Small intestine (tissue), 7 donors: ENCODE measurements around the gene TTC34. TPM values are rescaled to one million over a fixed set of nuclear protein-coding genes. Genes with fewer than 3 reads are reported as not detected.

ENCODE experiments used
- DNase-seq, 2 donors: peaks; one replicate each; pipeline versions ENCODE4 v3.0.0 to v3.0.0-alpha.2; 2013
- FAIRE-seq: peaks from 2 replicates; lab custom pipeline; 2012; peaks lifted over from hg19 to GRCh38; lab: Jason Lieb, UNC
- H3K27ac ChIP-seq, 3 donors: one replicate each; pipeline ENCODE4 v1.5.1; 2013; ENCODE audit warnings: low read length in 2 of 3, mild to moderate bottlenecking in 2 of 3, control low read depth in 1 of 3, inconsistent platforms in 1 of 3, low read depth in 1 of 3, moderate library complexity in 1 of 3
- H3K27me3 ChIP-seq, 3 donors: one replicate each; pipeline ENCODE4 v1.6.1; 2013; ENCODE audit warnings: low read length in 3 of 3, inconsistent platforms in 1 of 3; ENCODE audit not compliant: control insufficient read depth in 3 of 3, insufficient read depth in 3 of 3
- H3K36me3 ChIP-seq, 3 donors: one replicate each; pipeline ENCODE4 v1.6.1; 2013; ENCODE audit warnings: low read length in 3 of 3, inconsistent platforms in 1 of 3, low read depth in 1 of 3, mild to moderate bottlenecking in 1 of 3, moderate library complexity in 1 of 3; ENCODE audit not compliant: control insufficient read depth in 3 of 3, insufficient read depth in 2 of 3
- H3K4me1 ChIP-seq, 3 donors: one replicate each; pipeline ENCODE4 v1.6.1; 2013; ENCODE audit warnings: low read length in 2 of 3, inconsistent platforms in 1 of 3, low read depth in 1 of 3, mild to moderate bottlenecking in 1 of 3, moderate library complexity in 1 of 3; ENCODE audit not compliant: control insufficient read depth in 3 of 3, insufficient read depth in 2 of 3
- H3K4me3 ChIP-seq, 3 donors: one replicate each; pipeline ENCODE4 v1.5.1; 2013; ENCODE audit warnings: low read length in 3 of 3, control low read depth in 1 of 3, inconsistent platforms in 1 of 3, low read depth in 1 of 3, mild to moderate bottlenecking in 1 of 3, moderate library complexity in 1 of 3
- H3K9me3 ChIP-seq, 2 donors: one replicate each; pipeline ENCODE4 v1.6.1; 2013; ENCODE audit warnings: low read depth in 1 of 2, low read length in 1 of 2; ENCODE audit not compliant: control insufficient read depth in 2 of 2, insufficient read depth in 1 of 2
- WGBS, 3 donors: extraction: QIAGEN DNeasy Blood & Tissue Kit; methylation state at CpG; one replicate each; pipeline ENCODE4 v1.1.7; 2013; 5-methylcytosine and 5-hydroxymethylcytosine counted together
- polyA plus RNA-seq, 4 donors: library from polyadenylated mRNA; stranded (reverse) in 3 of 4; unstranded in 1 of 4; fragments of 200-250 nt in 3 of 4; fragments of 120-200 nt in 1 of 4; gene quantifications; one replicate each; pipeline versions ENCODE4 v1.2.1 to v1.2.3, GENCODE V29; 2013
- donor health status: healthy with polysubstance abuse.
- donor health status: control.
- donor health status: control.
- donor health status: Bipolar disorder and iron deficiency.
- donor health status: healthy.

TTC34 gene
- polyA plus RNA-seq, 4 donors = 0.22 to 1.9 TPM; not detected in 2

DNA sequence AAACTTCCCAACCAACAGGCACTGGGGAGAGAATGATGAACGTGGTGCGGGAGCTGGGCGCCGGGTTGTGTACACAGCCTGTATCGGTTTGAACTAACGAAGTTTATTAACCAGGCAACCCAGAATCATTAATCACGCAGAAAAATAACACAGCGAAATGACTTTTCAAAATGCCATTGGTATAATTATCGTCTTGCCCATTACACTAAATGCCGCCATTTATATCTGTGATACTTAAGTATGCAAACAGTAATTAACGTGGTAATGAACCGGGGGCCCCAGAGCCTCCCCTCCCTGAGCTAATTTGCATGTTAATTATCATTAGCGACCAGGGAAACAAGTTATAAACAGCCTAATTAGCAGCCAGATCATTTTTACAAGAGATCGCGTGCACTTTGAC is 5.1 kb upstream of the TTC34 start:
- WGBS, 3 donors = 13 to 42% (median 28%) methylated on average over 15 of the region's 15 CpGs
- no peak for DNase-seq
- no peak for FAIRE-seq

DNA sequence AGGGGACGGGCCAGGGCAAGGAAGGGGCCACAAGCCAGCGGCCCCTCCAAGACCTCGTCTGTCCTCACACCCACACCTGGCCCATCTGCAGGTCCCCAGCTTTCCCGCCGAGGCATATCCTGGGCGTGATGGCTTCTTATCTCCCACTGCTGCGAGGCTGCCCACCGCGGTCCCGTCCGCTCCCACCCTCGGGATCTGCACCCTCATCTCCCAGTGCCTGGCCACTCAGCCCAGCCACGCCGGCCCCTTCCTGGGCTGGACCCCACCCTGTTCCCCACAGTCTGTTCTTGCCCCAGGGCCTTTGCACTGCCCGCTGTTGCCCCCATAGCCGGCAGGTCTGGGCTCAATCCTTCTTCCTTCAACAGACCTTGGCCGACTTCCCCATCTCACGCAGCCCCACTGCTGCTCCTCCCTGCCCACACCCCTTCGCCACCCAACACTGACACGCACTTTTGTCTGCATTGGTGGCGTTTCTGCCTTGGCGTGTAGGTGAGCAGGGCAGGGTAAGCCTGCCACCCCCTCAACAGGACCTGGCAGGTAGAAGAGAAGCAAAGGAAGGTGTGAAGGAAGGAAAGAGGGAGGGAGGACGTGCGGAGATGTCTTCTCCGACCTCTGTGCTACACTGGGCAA is 4.4 kb upstream of the TTC34 start:
- H3K36me3 ChIP-seq = no peaks in the 10 kb centered on the region
- no peak for FAIRE-seq
- no peak overlapping the region for H3K27ac ChIP-seq
- H3K27me3 ChIP-seq = peaks cover 0 to 11% (median 3%) of the 10 kb centered on the region in 3 donors
- WGBS, 3 donors = 67 to 71% (median 71%) methylated on average over 23 to 25 of the region's 25 CpGs
- no peaks in the 10 kb centered on the region for H3K4me1 ChIP-seq
- H3K4me3 ChIP-seq = no peak overlapping the region
- DNase-seq = no peak
- no peaks in the 10 kb centered on the region for H3K9me3 ChIP-seq

More for the DNA sequence above, 5.1 kb upstream of the TTC34 start:
- Histone ChIP-seq H3K4me3 (no peak overlapping the region), H3K9me3 (no peaks in the 10 kb centered on the region), H3K4me1 (no peaks in the 10 kb centered on the region), H3K27me3 (peaks cover 0 to 11% (median 3%) of the 10 kb centered on the region in 3 donors), H3K36me3 (no peaks in the 10 kb centered on the region), H3K27ac (no peak overlapping the region)

DNA sequence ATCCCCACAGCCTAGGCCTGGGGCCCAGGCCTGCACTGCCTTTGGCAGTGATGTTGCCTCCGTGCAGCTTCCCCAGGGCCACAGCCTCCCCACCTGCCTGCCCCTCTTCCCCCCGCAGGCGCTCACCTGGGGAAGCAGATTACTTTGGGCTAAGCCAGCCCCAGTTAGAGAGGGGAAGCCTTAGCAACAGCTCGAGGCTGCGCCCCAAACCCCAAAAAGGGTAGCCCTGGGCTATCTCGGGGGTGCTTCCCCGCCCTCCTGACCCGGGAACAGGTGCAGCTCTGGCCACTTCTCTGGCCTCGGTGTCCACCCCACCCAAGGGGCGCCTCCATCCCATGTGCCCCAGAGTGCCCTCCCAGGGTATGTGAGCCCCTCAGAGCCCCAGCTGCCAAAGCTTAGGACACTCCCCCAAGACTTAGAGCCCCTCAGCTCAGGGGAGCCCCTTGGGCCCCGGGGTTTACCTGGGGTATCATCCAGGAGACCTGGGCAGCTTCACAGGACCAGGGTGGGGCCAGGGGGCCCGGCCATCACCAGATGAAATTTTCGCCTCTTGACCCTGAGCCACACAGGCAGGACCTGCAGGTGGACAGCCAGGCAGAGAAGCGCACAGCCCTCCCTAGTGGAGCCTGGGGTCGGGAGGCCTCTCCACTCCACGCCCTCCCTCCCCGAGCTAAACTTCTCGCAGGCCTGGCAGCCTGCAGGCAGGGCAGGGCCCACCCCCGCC is 3.3 kb upstream of the TTC34 start:
- FAIRE-seq (no peak), DNase-seq (no peak)
- H3K4me1 ChIP-seq = no peaks in the 10 kb centered on the region
- 56 to 67% (median 61%) methylated on average over 17 to 19 of the region's 19 CpGs for WGBS, 3 donors
- H3K27ac ChIP-seq = no peak overlapping the region
- H3K27me3 ChIP-seq = peaks cover 0 to 11% (median 3%) of the 10 kb centered on the region in 3 donors
- H3K4me3 ChIP-seq = no peak overlapping the region
- no peaks in the 10 kb centered on the region for H3K9me3 ChIP-seq
- H3K36me3 ChIP-seq = no peaks in the 10 kb centered on the region

DNA sequence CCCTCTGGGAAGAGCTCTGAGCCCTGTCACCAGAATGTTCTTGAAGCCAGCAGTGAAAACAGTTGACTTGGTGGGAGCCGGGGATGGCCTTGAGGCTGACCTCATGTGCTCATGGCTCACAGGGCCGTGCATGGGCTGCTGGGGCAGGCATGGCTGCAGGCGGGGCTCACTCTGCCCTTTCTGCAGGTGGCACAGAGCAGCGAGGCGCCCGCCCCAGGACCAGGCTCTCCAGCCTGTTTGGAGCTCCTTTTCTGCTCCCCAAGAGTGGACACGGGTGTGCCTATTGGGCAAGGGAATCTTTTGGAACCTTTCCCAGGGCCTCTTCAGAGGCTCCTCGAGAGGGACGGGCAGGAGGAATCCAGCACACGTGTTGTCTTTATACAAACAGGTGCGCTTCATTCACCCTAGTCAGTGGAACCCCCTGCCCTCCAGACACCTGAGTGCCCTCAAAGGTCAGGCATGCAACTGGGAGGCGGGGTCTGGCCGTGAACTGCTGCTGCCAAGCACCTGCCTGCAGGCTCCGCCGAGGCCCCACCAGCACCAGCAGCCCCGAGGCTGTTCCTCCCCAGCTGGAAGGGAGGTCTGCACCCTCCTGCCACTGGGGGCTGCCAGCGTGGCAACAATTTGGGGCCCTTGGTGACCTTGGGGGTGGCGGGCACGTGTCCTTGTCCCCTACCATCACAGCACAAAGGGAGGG is 2.6 kb upstream of the TTC34 start:
- no peak for FAIRE-seq
- H3K9me3 ChIP-seq = no peaks in the 10 kb centered on the region
- H3K27ac ChIP-seq = no peak overlapping the region
- H3K4me3 ChIP-seq = no peak overlapping the region
- peaks cover 0 to 11% (median 3%) of the 10 kb centered on the region in 3 donors for H3K27me3 ChIP-seq
- no peak for DNase-seq
- 41 to 63% (median 62%) methylated on average over 19 of the region's 19 CpGs for WGBS, 3 donors
- no peaks in the 10 kb centered on the region for H3K4me1 ChIP-seq
- no peaks in the 10 kb centered on the region for H3K36me3 ChIP-seq

DNA sequence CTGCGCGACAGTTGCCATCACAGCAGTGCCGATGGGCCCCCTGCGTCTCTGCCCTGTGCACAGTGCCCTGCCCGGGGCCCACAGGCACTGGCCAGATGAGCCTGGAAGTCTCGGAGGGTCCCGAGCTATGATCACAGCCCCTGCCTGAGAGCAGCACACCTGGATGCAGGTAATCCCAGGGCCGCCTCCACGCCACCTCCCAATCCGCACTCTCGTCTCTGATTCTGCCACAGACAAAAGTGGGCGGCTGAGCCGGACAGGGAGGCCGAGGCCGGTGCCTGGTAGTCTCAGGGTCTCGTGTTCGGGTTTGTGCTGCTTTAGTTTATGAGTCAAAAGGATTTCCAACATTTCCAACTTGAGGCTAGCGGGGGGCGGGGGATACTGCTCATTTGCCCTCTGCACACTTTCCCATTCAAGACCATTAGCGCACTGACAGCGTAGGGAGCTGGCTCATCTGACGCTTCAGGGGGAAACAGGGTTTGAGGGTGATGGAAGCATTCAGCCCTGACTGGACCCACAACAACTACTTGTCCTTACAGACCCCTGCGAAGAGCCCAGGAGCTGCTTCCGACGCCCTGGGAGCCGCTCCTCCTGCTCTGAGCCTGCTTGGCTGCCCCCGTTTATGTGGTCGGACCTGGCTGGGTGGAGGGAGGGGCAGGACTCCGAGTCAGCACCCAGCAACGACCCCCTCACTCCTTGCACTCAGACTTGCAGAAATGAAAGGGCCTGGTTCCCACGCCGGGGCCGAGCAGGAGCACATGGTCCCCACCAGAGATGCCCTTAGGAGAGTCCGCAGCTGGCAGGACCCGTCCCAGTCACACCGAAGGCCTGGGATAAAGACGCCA is 1.8 kb upstream of the TTC34 start:
- no peak overlapping the region for H3K4me3 ChIP-seq
- 83 to 86% (median 84%) methylated on average over 37 of the region's 37 CpGs for WGBS, 3 donors
- peaks cover 0 to 11% (median 3%) of the 10 kb centered on the region in 3 donors for H3K27me3 ChIP-seq
- no peaks in the 10 kb centered on the region for H3K9me3 ChIP-seq
- no peak for FAIRE-seq
- no peaks in the 10 kb centered on the region for H3K4me1 ChIP-seq
- H3K36me3 ChIP-seq = no peaks in the 10 kb centered on the region
- no peak for DNase-seq
- no peak overlapping the region for H3K27ac ChIP-seq

DNA sequence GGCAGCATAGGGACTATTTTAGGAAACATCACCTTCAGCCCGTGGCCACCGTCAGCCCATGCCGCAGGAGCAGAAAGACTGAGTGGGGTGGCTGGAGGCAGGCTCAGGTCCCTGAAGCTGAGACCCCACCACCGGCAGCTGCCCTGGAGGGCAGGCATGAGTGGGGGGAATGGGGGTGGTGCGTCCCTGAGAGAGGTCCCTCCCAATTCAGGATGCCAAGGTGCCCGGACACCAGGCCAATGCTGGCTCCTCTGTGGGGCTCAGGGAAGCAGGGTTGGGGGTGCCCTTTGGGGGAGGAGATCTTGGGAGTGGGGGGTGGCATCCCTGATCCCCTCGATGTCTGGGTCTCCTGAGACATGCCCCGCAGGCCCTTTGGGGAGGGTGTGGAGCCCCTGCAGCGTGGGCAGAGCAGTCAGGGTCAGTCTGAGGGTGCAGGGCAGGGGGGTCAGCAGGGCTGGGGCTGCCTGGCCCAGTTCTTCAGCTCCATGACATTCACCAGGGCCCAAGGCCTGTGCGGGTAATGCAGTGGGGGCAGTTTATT is 998 bp upstream of the TTC34 start:
- Histone ChIP-seq H3K27me3 (peaks cover 0 to 11% (median 3%) of the 10 kb centered on the region in 3 donors), H3K9me3 (no peaks in the 10 kb centered on the region), H3K4me1 (no peaks in the 10 kb centered on the region), H3K36me3 (no peaks in the 10 kb centered on the region), H3K27ac (no peak overlapping the region), H3K4me3 (no peak overlapping the region)
- 69 to 81% (median 73%) methylated on average over 8 to 10 of the region's 10 CpGs for WGBS, 3 donors
- DNase-seq = no peak
- FAIRE-seq = no peak

DNA sequence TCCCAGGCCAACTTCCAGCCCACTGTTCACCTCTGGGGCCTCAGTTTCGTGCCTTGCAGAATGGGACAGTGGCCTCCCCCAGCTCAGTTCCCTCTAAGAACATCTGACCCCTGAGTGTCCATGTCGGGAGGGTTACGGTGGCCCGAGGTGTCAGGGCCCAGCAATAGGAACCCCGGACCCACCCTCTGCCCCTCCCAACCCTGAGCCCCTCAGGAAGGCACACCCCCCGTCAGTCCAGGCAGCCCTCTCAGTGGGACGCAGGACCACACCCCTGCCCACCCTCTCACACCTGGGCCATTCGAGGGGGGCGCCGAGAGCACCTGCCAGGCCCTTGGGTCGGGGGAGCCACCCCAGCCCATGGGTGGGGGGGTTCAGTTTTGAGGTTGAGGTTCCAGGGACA is 447 bp downstream of the TTC34 start:
- 63 to 76% (median 74%) methylated on average over 6 to 11 of the region's 11 CpGs for WGBS, 3 donors
- Histone ChIP-seq H3K4me3 (no peak overlapping the region), H3K27me3 (peaks cover 0 to 5% (median under 1%) of the 10 kb centered on the region in 3 donors), H3K36me3 (no peaks in the 10 kb centered on the region), H3K4me1 (no peaks in the 10 kb centered on the region), H3K9me3 (no peaks in the 10 kb centered on the region), H3K27ac (no peak overlapping the region)
- DNase-seq (no peak), FAIRE-seq (no peak)
